ENCODE measurements around the gene PKP3. TPM values are rescaled to one million over a fixed set of nuclear protein-coding genes. Genes with fewer than 3 reads are reported as not detected.
A peak's percentile ranks its signal among the peaks of the same experiment; 100 is the strongest.

Gene PKP3
- total and polyA plus RNA-seq, 9 of the 15 experiments (the other 6 are each of a cell fraction or from before 2014, with no cell fraction given): 0.11 to 110 (median 30.7) TPM

DNA sequence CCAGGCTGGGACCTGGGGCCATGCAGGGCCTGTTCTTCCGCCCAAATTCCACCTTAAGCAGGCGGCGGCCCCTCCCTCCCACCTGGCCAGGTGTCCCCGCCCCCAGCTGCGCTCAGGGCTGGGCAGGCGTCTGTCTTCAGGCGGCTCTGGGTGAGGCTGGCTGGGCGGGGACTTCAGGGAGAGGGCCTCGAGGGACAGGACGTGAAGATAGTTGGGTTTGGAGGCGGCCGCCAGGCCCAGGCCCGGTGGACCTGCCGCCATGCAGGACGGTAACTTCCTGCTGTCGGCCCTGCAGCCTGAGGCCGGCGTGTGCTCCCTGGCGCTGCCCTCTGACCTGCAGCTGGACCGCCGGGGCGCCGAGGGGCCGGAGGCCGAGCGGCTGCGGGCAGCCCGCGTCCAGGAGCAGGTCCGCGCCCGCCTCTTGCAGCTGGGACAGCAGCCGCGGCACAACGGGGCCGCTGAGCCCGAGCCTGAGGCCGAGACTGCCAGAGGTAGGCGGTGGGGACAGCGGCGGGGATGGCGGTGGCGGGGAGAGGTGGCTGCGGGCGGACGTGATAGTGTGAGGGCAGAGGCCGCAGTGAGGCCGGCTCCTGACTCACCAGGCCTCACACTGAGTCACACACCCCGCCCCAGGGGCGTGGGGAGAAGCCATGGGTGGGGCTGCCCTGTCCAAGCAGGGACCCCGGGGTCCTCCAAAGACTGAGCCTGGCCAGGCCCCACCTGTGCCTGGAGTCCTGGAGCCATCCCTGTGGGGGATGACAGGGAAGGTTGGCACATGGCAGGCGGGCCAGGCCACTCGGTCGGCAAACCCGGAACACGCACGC is at the start of gene PKP3 (continued):
- 0 out of 4 replicates have a peak, but pooled peaks of 1 of the 2 experiments have one; percentile 10 for TF ChIP-seq SIN3A (IDR thresholded peaks at IDR 0.05; ENCODE audit: borderline replicate concordance in 2 of 2, control insufficient read depth in 1 of 2, low read depth in 2 of 2, low read length in 2 of 2)
- TF ChIP-seq ZBTB17 (CRISPR knock-in tag; IDR thresholded peaks at IDR 0.05): 0 out of 2 replicates have a peak, but pooled peaks have one; percentile 30
- peak; percentile 57 to 65; a peak in 3 of 4 replicates for TF ChIP-seq NRF1 (conservative IDR thresholded peaks at IDR 0.05 in 1 of 2, IDR thresholded peaks at IDR 0.05 in 1 of 2)
- TF ChIP-seq ZNF785 (CRISPR knock-in tag; IDR thresholded peaks at IDR 0.05): no peak
- TF ChIP-seq, protein P1, sequence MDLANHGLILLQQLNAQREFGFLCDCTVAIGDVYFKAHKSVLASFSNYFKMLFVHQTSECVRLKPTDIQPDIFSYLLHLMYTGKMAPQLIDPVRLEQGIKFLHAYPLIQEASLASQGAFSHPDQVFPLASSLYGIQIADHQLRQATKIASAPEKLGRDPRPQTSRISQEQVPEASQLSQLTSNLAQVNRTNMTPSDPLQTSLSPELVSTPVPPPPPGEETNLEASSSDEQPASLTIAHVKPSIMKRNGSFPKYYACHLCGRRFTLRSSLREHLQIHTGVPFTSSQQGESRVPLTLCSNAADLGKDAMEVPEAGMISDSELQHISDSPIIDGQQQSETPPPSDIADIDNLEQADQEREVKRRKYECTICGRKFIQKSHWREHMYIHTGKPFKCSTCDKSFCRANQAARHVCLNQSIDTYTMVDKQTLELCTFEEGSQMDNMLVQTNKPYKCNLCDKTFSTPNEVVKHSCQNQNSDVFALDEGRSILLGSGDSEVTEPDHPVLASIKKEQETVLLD (IDR thresholded peaks at IDR 0.05): peak; percentile 67; the same call in 1 of the 2 replicates
- peak; percentile 38; the same call in 1 of the 2 replicates for TF ChIP-seq CBX1 (IDR thresholded peaks at IDR 0.05; ENCODE audit: low read depth)
- TF ChIP-seq, protein P2, sequence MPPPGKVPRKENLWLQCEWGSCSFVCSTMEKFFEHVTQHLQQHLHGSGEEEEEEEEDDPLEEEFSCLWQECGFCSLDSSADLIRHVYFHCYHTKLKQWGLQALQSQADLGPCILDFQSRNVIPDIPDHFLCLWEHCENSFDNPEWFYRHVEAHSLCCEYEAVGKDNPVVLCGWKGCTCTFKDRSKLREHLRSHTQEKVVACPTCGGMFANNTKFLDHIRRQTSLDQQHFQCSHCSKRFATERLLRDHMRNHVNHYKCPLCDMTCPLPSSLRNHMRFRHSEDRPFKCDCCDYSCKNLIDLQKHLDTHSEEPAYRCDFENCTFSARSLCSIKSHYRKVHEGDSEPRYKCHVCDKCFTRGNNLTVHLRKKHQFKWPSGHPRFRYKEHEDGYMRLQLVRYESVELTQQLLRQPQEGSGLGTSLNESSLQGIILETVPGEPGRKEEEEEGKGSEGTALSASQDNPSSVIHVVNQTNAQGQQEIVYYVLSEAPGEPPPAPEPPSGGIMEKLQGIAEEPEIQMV (tag; conservative IDR thresholded peaks at IDR 0.05; ENCODE audit: low read depth): no peak
- TF ChIP-seq, protein P3, sequence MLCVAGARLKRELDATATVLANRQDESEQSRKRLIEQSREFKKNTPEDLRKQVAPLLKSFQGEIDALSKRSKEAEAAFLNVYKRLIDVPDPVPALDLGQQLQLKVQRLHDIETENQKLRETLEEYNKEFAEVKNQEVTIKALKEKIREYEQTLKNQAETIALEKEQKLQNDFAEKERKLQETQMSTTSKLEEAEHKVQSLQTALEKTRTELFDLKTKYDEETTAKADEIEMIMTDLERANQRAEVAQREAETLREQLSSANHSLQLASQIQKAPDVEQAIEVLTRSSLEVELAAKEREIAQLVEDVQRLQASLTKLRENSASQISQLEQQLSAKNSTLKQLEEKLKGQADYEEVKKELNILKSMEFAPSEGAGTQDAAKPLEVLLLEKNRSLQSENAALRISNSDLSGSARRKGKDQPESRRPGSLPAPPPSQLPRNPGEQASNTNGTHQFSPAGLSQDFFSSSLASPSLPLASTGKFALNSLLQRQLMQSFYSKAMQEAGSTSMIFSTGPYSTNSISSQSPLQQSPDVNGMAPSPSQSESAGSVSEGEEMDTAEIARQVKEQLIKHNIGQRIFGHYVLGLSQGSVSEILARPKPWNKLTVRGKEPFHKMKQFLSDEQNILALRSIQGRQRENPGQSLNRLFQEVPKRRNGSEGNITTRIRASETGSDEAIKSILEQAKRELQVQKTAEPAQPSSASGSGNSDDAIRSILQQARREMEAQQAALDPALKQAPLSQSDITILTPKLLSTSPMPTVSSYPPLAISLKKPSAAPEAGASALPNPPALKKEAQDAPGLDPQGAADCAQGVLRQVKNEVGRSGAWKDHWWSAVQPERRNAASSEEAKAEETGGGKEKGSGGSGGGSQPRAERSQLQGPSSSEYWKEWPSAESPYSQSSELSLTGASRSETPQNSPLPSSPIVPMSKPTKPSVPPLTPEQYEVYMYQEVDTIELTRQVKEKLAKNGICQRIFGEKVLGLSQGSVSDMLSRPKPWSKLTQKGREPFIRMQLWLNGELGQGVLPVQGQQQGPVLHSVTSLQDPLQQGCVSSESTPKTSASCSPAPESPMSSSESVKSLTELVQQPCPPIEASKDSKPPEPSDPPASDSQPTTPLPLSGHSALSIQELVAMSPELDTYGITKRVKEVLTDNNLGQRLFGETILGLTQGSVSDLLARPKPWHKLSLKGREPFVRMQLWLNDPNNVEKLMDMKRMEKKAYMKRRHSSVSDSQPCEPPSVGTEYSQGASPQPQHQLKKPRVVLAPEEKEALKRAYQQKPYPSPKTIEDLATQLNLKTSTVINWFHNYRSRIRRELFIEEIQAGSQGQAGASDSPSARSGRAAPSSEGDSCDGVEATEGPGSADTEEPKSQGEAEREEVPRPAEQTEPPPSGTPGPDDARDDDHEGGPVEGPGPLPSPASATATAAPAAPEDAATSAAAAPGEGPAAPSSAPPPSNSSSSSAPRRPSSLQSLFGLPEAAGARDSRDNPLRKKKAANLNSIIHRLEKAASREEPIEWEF (CRISPR knock-in tag; IDR thresholded peaks at IDR 0.05): no peak
- peak; percentile 43; the same call in 1 of the 2 replicates for TF ChIP-seq CREM (IDR thresholded peaks at IDR 0.05; ENCODE audit: low read depth)
- TF ChIP-seq, protein P4, sequence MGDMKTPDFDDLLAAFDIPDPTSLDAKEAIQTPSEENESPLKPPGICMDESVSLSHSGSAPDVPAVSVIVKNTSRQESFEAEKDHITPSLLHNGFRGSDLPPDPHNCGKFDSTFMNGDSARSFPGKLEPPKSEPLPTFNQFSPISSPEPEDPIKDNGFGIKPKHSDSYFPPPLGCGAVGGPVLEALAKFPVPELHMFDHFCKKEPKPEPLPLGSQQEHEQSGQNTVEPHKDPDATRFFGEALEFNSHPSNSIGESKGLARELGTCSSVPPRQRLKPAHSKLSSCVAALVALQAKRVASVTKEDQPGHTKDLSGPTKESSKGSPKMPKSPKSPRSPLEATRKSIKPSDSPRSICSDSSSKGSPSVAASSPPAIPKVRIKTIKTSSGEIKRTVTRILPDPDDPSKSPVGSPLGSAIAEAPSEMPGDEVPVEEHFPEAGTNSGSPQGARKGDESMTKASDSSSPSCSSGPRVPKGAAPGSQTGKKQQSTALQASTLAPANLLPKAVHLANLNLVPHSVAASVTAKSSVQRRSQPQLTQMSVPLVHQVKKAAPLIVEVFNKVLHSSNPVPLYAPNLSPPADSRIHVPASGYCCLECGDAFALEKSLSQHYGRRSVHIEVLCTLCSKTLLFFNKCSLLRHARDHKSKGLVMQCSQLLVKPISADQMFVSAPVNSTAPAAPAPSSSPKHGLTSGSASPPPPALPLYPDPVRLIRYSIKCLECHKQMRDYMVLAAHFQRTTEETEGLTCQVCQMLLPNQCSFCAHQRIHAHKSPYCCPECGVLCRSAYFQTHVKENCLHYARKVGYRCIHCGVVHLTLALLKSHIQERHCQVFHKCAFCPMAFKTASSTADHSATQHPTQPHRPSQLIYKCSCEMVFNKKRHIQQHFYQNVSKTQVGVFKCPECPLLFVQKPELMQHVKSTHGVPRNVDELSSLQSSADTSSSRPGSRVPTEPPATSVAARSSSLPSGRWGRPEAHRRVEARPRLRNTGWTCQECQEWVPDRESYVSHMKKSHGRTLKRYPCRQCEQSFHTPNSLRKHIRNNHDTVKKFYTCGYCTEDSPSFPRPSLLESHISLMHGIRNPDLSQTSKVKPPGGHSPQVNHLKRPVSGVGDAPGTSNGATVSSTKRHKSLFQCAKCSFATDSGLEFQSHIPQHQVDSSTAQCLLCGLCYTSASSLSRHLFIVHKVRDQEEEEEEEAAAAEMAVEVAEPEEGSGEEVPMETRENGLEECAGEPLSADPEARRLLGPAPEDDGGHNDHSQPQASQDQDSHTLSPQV (IDR thresholded peaks at IDR 0.05): peak; percentile 82
- no peak for TF ChIP-seq ATF1 (CRISPR knock-in tag; IDR thresholded peaks at IDR 0.05)
- TF ChIP-seq ATF1 (tag; IDR thresholded peaks at IDR 0.05): peak; percentile 44
- no peak for TF ChIP-seq ERF (CRISPR knock-in tag; IDR thresholded peaks at IDR 0.05)
- TF ChIP-seq CCNT2 (IDR thresholded peaks at IDR 0.05; ENCODE audit: borderline replicate concordance, extremely low read depth, insufficient read length, low read depth, low read length): peak; percentile 52

Data from K562 (cell line).